H1 (cell line): ENCODE measurements around the gene KTN1. TPM values are rescaled to one million over a fixed set of nuclear protein-coding genes. Genes with fewer than 3 reads are reported as not detected.

Source experiments
- CTCF ChIA-PET: fragments of 300-600 bp; sonication (Branson Sonifier 250); formaldehyde crosslinking; loops from one replicate; lab custom pipeline; 2021; ENCODE audit not compliant: partially characterized antibody; lab: Charles Lee
- POLR2A ChIA-PET: fragments of 300-600 bp; sonication (Branson Sonifier 250); formaldehyde crosslinking; loops from one replicate; lab custom pipeline; 2021; ENCODE audit warnings: inconsistent platforms; ENCODE audit not compliant: partially characterized antibody; lab: Charles Lee
- DNase-seq, 2 experiments: peaks; one replicate each; pipeline versions ENCODE4 v3.0.0 to v3.0.0-alpha.2; 2010 to 2022; ENCODE audit warnings: low spot score in 2 of 2, low read depth in 1 of 2, mixed read lengths in 1 of 2
- FAIRE-seq: peaks from 2 replicates; lab custom pipeline; 2011; peaks lifted over from hg19 to GRCh38; lab: Jason Lieb, UNC
- H2AFZ ChIP-seq: 2 replicates; pipeline ENCODE4 v1.8.1; 2012; ENCODE audit warnings: low read length, inconsistent platforms
- H2AK5ac ChIP-seq: 2 replicates; pipeline ENCODE4 v1.6.1; 2013; ENCODE audit warnings: low read depth, low read length
- H2BK120ac ChIP-seq: replicated peaks from 2 replicates; pipeline ENCODE3; 2013; ENCODE audit warnings: low read depth, low read length, inconsistent platforms
- H2BK12ac ChIP-seq: 2 replicates; pipeline ENCODE4 v1.6.1; 2013; ENCODE audit warnings: low read depth, low read length
- H2BK15ac ChIP-seq: 2 replicates; pipeline ENCODE4 v1.6.1; 2013; ENCODE audit warnings: low read length
- H2BK20ac ChIP-seq: 2 replicates; pipeline ENCODE4 v1.6.1; 2013; ENCODE audit warnings: low read length
- H2BK5ac ChIP-seq: 2 replicates; pipeline ENCODE4 v1.6.1; 2013; ENCODE audit warnings: low read depth, low read length
- H3K14ac ChIP-seq: 2 replicates; pipeline ENCODE4 v1.6.1; 2013; ENCODE audit warnings: inconsistent platforms; ENCODE audit not compliant: insufficient read length
- H3K18ac ChIP-seq: 2 replicates; pipeline ENCODE4 v1.6.1; 2013; ENCODE audit warnings: low read length; ENCODE audit errors: extremely low read depth
- H3K23ac ChIP-seq: 2 replicates; pipeline ENCODE4 v1.6.1; 2013; ENCODE audit warnings: inconsistent platforms; ENCODE audit not compliant: insufficient read length
- H3K23me2 ChIP-seq: 2 replicates; pipeline ENCODE4 v1.6.1; 2013; ENCODE audit warnings: low read depth, low read length
- H3K27ac ChIP-seq: 2 replicates; pipeline ENCODE4 v1.6.1; 2011; ENCODE audit warnings: low read depth, low read length, inconsistent platforms
- H3K27me3 ChIP-seq, 4 experiments: replicated peaks in 1 of 4; 1 replicate in 1 of 4; 2 replicates in 3 of 4; pipeline versions ENCODE4 v1.6.1 to v1.8.1; 2011 to 2013; ENCODE audit warnings: low read length in 3 of 4, mild to moderate bottlenecking in 3 of 4, inconsistent platforms in 2 of 4, mixed read lengths in 2 of 4, moderate library complexity in 1 of 4; ENCODE audit not compliant: control insufficient read depth in 3 of 4, insufficient read depth in 3 of 4; ENCODE audit errors: extremely low read depth in 1 of 4
- H3K36me3 ChIP-seq, 4 experiments: 2 replicates each; pipeline versions ENCODE4 v1.6.1 to v1.8.1; 2011 to 2013; ENCODE audit warnings: mild to moderate bottlenecking in 4 of 4, low read length in 3 of 4, moderate library complexity in 2 of 4, control low read depth in 1 of 4, inconsistent platforms in 1 of 4; ENCODE audit not compliant: insufficient read depth in 4 of 4, control insufficient read depth in 2 of 4
- H3K4ac ChIP-seq: replicated peaks from 2 replicates; pipeline ENCODE3; 2013; ENCODE audit warnings: low read length, low read depth, mixed read lengths, inconsistent platforms; ENCODE audit not compliant: insufficient read length
- H3K4me1 ChIP-seq, 4 experiments: replicated peaks in 1 of 4; 1 replicate in 1 of 4; 2 replicates in 3 of 4; pipeline versions ENCODE4 v1.6.1 to v1.8.1; 2011 to 2013; ENCODE audit warnings: low read length in 3 of 4, inconsistent platforms in 2 of 4, mixed read lengths in 1 of 4; ENCODE audit not compliant: insufficient read depth in 4 of 4, control insufficient read depth in 3 of 4
- H3K4me2 ChIP-seq, 2 experiments: 2 replicates each; pipeline versions ENCODE4 v1.6.1 to v1.8.1; 2011 to 2013; ENCODE audit warnings: low read depth in 2 of 2, low read length in 2 of 2, control low read depth in 1 of 2, inconsistent platforms in 1 of 2, mild to moderate bottlenecking in 1 of 2; ENCODE audit not compliant: insufficient read depth in 1 of 2
- H3K4me3 ChIP-seq, 4 experiments: fragments of 200-600, 300-600 bp in 1 of 4; sonication (generic), shearing (Covaris generic), sonication (Bioruptor Twin) in 1 of 4; 2 replicates each; pipeline versions ENCODE4 v1.5.1 to v1.8.1; 2011 to 2016; ENCODE audit warnings: low read length in 4 of 4, low read depth in 3 of 4, control low read depth in 2 of 4, inconsistent platforms in 2 of 4, mild to moderate bottlenecking in 2 of 4, mixed read lengths in 1 of 4, moderate library complexity in 1 of 4; ENCODE audit not compliant: insufficient read depth in 2 of 4; ENCODE audit errors: extremely low read depth in 1 of 4
- H3K56ac ChIP-seq: replicated peaks from 2 replicates; pipeline ENCODE3; 2013; ENCODE audit warnings: low read depth, mild to moderate bottlenecking, mixed read lengths, low read length, inconsistent platforms; ENCODE audit not compliant: insufficient read length
- H3K79me1 ChIP-seq: 2 replicates; pipeline ENCODE4 v1.6.1; 2013; ENCODE audit warnings: low read depth, low read length, control low read depth
- H3K79me2 ChIP-seq, 2 experiments: 2 replicates each; pipeline versions ENCODE4 v1.6.1 to v1.8.1; 2012 to 2013; ENCODE audit warnings: low read length in 2 of 2, mild to moderate bottlenecking in 2 of 2, inconsistent platforms in 1 of 2; ENCODE audit not compliant: insufficient read depth in 2 of 2, control insufficient read depth in 1 of 2
- H3K9ac ChIP-seq, 4 experiments: replicated peaks in 1 of 4; 1 replicate in 1 of 4; 2 replicates in 3 of 4; pipeline versions ENCODE4 v1.6.1 to v1.8.1; 2011 to 2013; ENCODE audit warnings: low read depth in 3 of 4, low read length in 3 of 4, control low read depth in 2 of 4, mild to moderate bottlenecking in 2 of 4, moderate library complexity in 2 of 4, inconsistent platforms in 1 of 4; ENCODE audit errors: extremely low read depth in 1 of 4
- H3K9me3 ChIP-seq, 2 experiments: 2 replicates each; pipeline versions ENCODE4 v1.6.1 to v1.8.1; 2012 to 2013; ENCODE audit warnings: mild to moderate bottlenecking in 2 of 2, moderate library complexity in 2 of 2, control low read depth in 1 of 2, inconsistent platforms in 1 of 2, low read depth in 1 of 2, low read length in 1 of 2, mixed read lengths in 1 of 2; ENCODE audit not compliant: insufficient read depth in 2 of 2
- H4K20me1 ChIP-seq, 2 experiments: replicated peaks in 1 of 2; 2 replicates each; pipeline versions ENCODE3 to v1.8.1; 2011 to 2013; ENCODE audit warnings: inconsistent platforms in 2 of 2, low read length in 2 of 2, mild to moderate bottlenecking in 1 of 2; ENCODE audit not compliant: insufficient read depth in 2 of 2, control insufficient read depth in 1 of 2
- H4K5ac ChIP-seq: 2 replicates; pipeline ENCODE4 v1.6.1; 2013; ENCODE audit warnings: low read length, low read depth, mixed read lengths, inconsistent platforms; ENCODE audit not compliant: insufficient read length
- H4K8ac ChIP-seq: 2 replicates; pipeline ENCODE4 v1.8.0; 2013; ENCODE audit warnings: mild to moderate bottlenecking, moderate library complexity, low read length, inconsistent platforms; ENCODE audit not compliant: insufficient read depth; ENCODE audit errors: extremely low read depth
- H4K91ac ChIP-seq: replicated peaks from 2 replicates; pipeline ENCODE3; 2013; ENCODE audit warnings: low read length, mixed read lengths, inconsistent platforms; ENCODE audit not compliant: insufficient read length
- BACH1 ChIP-seq: IDR thresholded peaks from 2 replicates; pipeline ENCODE4 v1.6.1; 2012; ENCODE audit warnings: low read length, improper control_type of control experiment
- BRCA1 ChIP-seq: IDR thresholded peaks from 2 replicates; pipeline ENCODE4 v1.6.1; 2012; ENCODE audit warnings: low read depth, low read length, improper control_type of control experiment
- CBX5 ChIP-seq: fragments of 300-800, 300-1000 bp; sonication (generic); IDR thresholded peaks from 2 replicates; pipeline ENCODE4 v1.7.1; 2016; ENCODE audit warnings: antibody characterized with exemption, low read length, low read depth
- GABPA ChIP-seq: IDR thresholded peaks from 2 replicates; pipeline ENCODE4 v1.6.1; 2011; ENCODE audit warnings: mild to moderate bottlenecking, low read length, moderate library complexity, borderline replicate concordance; ENCODE audit not compliant: insufficient read depth
- GTF2F1 ChIP-seq: IDR thresholded peaks from 2 replicates; pipeline ENCODE4 v1.6.1; 2012; ENCODE audit warnings: low read depth, low read length, improper control_type of control experiment, borderline replicate concordance
- HDAC2 ChIP-seq, 2 experiments: fragments of 300-600 bp in 1 of 2; sonication (generic) in 1 of 2; IDR thresholded peaks; 2 replicates each; pipeline ENCODE4 v1.6.1; 2011 to 2012; ENCODE audit warnings: low read depth in 2 of 2, low read length in 2 of 2, mild to moderate bottlenecking in 2 of 2, moderate library complexity in 2 of 2, borderline replicate concordance in 1 of 2, inconsistent platforms in 1 of 2
- KDM1A ChIP-seq: fragments of 200-600, 300-600 bp; sonication (generic); IDR thresholded peaks from 2 replicates; pipeline ENCODE4 v1.7.1; 2016; ENCODE audit warnings: mild to moderate bottlenecking, low read length, borderline replicate concordance
- NANOG ChIP-seq: IDR thresholded peaks from 2 replicates; pipeline ENCODE4 v1.6.1; 2011; ENCODE audit warnings: low read length, low read depth, mild to moderate bottlenecking, inconsistent platforms; ENCODE audit not compliant: insufficient read depth, poor library complexity, severe bottlenecking
- RNF2 ChIP-seq: fragments of 200-900, 300-1000 bp; sonication (generic); IDR thresholded peaks from 2 replicates; pipeline ENCODE4 v1.7.1; 2016; ENCODE audit warnings: borderline replicate concordance, low read depth, mild to moderate bottlenecking, antibody characterized with exemption, low read length; ENCODE audit not compliant: poor library complexity, severe bottlenecking; ENCODE audit errors: missing control alignments
- SIRT6 ChIP-seq: IDR thresholded peaks from one replicate; pipeline ENCODE4 v1.7.1; 2012; ENCODE audit warnings: low read length, inconsistent platforms
- SRF ChIP-seq: IDR thresholded peaks from 2 replicates; pipeline ENCODE4 v1.6.1; 2011; ENCODE audit warnings: mild to moderate bottlenecking, low read depth, low read length, moderate library complexity
- SUZ12 ChIP-seq: fragments of 200-600 bp; sonication (generic); IDR thresholded peaks from 2 replicates; pipeline ENCODE4 v1.6.1; 2012; ENCODE audit warnings: mild to moderate bottlenecking, inconsistent platforms, low read length, moderate library complexity, mixed read lengths
- TAF1 ChIP-seq: IDR thresholded peaks from 2 replicates; pipeline ENCODE4 v1.6.1; 2011; ENCODE audit warnings: mild to moderate bottlenecking, low read depth, low read length
- TCF12 ChIP-seq: IDR thresholded peaks from 2 replicates; pipeline ENCODE4 v1.6.1; 2011; ENCODE audit warnings: low read depth, mild to moderate bottlenecking, low read length
- polyA plus RNA-seq, 7 experiments: library from polyadenylated mRNA; depleted of rRNA in 3 of 7; stranded (reverse) in 5 of 7; unstranded in 2 of 7; fragments of >200 nt in 5 of 7; fragments of 200-250 nt in 2 of 7; gene quantifications; 1 replicate in 5 of 7; 2 replicates in 1 of 7; 4 replicates in 1 of 7; pipeline versions ENCODE4 v1.2.1 to v1.2.3, GENCODE V29; 2011 to 2013; ENCODE audit warnings: missing spikeins in 2 of 7, mixed read lengths in 2 of 7
- total RNA-seq: library from RNA; stranded (reverse); fragmentation: NEBNext Ultra II Directional; extraction: Animal tissue kit (Norgen Biotek cat#: 25700); gene quantifications from 2 replicates; pipeline ENCODE4 v1.2.1, GENCODE V29; 2021

KTN1 gene
- total and polyA plus RNA-seq, 2 of the 8 experiments (the other 6 are each of a cell fraction or from before 2014, with no cell fraction given): 15.4 to 151 TPM

GRCh38 chr14:55730592-55731310 lies 150.7 kb downstream of the KTN1 start:
- no peak overlapping the region for H3K9ac ChIP-seq
- no peak overlapping the region for H3K4ac ChIP-seq
- H3K36me3 ChIP-seq: no peaks in the 10 kb centered on the region; a peak in 1 of 8 replicates
- H4K20me1 ChIP-seq: no peaks in the 10 kb centered on the region
- H2BK12ac ChIP-seq: no peak overlapping the region
- no peak overlapping the region for H3K23ac ChIP-seq
- H3K9me3 ChIP-seq: 0 out of 4 replicates have a peak, but pooled peaks cover 0 to under 1% of the 10 kb centered on the region in 2 experiments
- no peak overlapping the region for H4K91ac ChIP-seq
- no peak overlapping the region for H3K56ac ChIP-seq
- H2BK5ac ChIP-seq: no peak overlapping the region
- no peak overlapping the region for H3K27ac ChIP-seq
- H2AK5ac ChIP-seq: no peak overlapping the region
- H3K4me1 ChIP-seq: no peaks in the 10 kb centered on the region
- no peak overlapping the region for H4K5ac ChIP-seq
- H2BK20ac ChIP-seq: no peak overlapping the region
- no peak overlapping the region for H3K4me3 ChIP-seq
- H2BK120ac ChIP-seq: no peak overlapping the region
- no peak overlapping the region for H4K8ac ChIP-seq
- POLR2A ChIA-PET: no interaction called here
- H3K23me2 ChIP-seq: no peaks in the 10 kb centered on the region
- no peaks in the 10 kb centered on the region for H3K27me3 ChIP-seq
- CTCF ChIA-PET: interaction anchor here (0.6 to 4.9 kb wide), 32 partner anchors 8 to 751 kb away, joined by 3 to 40 read pairs (median 4); no protein-coding TSS in a partner anchor
- FAIRE-seq (no peak), DNase-seq (no peak)
- H3K79me1 ChIP-seq: no peaks in the 10 kb centered on the region
- H3K4me2 ChIP-seq: no peak overlapping the region
- H3K18ac ChIP-seq: no peak overlapping the region
- no peak overlapping the region for H3K14ac ChIP-seq
- H3K79me2 ChIP-seq: no peaks in the 10 kb centered on the region
- no peak overlapping the region for H2BK15ac ChIP-seq
- H2AFZ ChIP-seq: no peak overlapping the region
- TF ChIP-seq BRCA1 (no peak), NANOG (no peak), GTF2F1 (no peak), SRF (no peak), TCF12 (no peak), KDM1A (no peak), RNF2 (no peak), BACH1 (no peak), SUZ12 (no peak), GABPA (no peak), TAF1 (no peak), CBX5 (no peak), SIRT6 (no peak), HDAC2 (IDR thresholded peaks at IDR 0.05; ENCODE audit: borderline replicate concordance in 1 of 2, low read depth in 2 of 2, low read length in 2 of 2) (no peak)
